ENCODE measurements around the gene CYB5R2.

Gene CYB5R2

GRCh38 chr11:7638710-7639642 is 34.3 kb downstream of the CYB5R2 start:
- FAIRE-seq (no peak), DNase-seq (ENCODE audit: insufficient read length, low spot score) (no peak)
- TF ChIP-seq CTCF (IDR thresholded peaks at IDR 0.05; ENCODE audit: insufficient read depth, missing control alignments): no peak

- no peak for TF ChIP-seq CTCF (IDR thresholded peaks at IDR 0.05; ENCODE audit: insufficient read depth, missing control alignments)
- FAIRE-seq (no peak), DNase-seq (ENCODE audit: insufficient read length, low spot score) (no peak)
These were observed 35.7 kb downstream of the CYB5R2 start for GRCh38 chr11:7637447-7638157.

- DNase-seq (ENCODE audit: insufficient read length, low spot score) (no peak), FAIRE-seq (no peak)
- TF ChIP-seq CTCF (IDR thresholded peaks at IDR 0.05; ENCODE audit: insufficient read depth, missing control alignments): no peak
These were observed 37.0 kb downstream of the CYB5R2 start for GRCh38 chr11:7636350-7636749.

GRCh38 chr11:7635708-7636107 is 37.6 kb downstream of the CYB5R2 start:
- DNase-seq (ENCODE audit: insufficient read length, low spot score) (no peak), FAIRE-seq (no peak)
- no peak for TF ChIP-seq CTCF (IDR thresholded peaks at IDR 0.05; ENCODE audit: insufficient read depth, missing control alignments)

- no peak for FAIRE-seq
- TF ChIP-seq CTCF (IDR thresholded peaks at IDR 0.05; ENCODE audit: insufficient read depth, missing control alignments): no peak
- DNase-seq (ENCODE audit: insufficient read length, low spot score): no peak
These were observed 38.2 kb downstream of the CYB5R2 start for GRCh38 chr11:7635137-7635536.

GRCh38 chr11:7632211-7632610 is 41.1 kb downstream of the CYB5R2 start:
- FAIRE-seq (no peak), DNase-seq (ENCODE audit: insufficient read length, low spot score) (no peak)
- TF ChIP-seq CTCF (IDR thresholded peaks at IDR 0.05; ENCODE audit: insufficient read depth, missing control alignments): no peak

- no peak for TF ChIP-seq CTCF (IDR thresholded peaks at IDR 0.05; ENCODE audit: insufficient read depth, missing control alignments)
- FAIRE-seq: no peak
- DNase-seq (ENCODE audit: insufficient read length, low spot score): no peak
These were observed 43.3 kb downstream of the CYB5R2 start for GRCh38 chr11:7630002-7630401.
